Neural crest cell (in vitro differentiated cells): Measurements from ENCODE around the gene USP10. TPM values are rescaled to one million over a fixed set of nuclear protein-coding genes. Genes with fewer than 3 reads are reported as not detected.

Experiments
- DNase-seq: peaks from one replicate; pipeline ENCODE4 v3.0.0; 2021; ENCODE audit warnings: low read depth, mixed read lengths, low spot score
- H3K27ac Mint-ChIP-seq: one replicate; pipeline ENCODE4 v1.8.0; 2021; ENCODE audit warnings: mild to moderate bottlenecking, mixed read lengths; ENCODE audit not compliant: unreplicated experiment
- H3K27me3 Mint-ChIP-seq: 2 replicates; pipeline ENCODE4 v1.8.0; 2021; ENCODE audit warnings: low read depth, mild to moderate bottlenecking, mixed read lengths
- H3K36me3 Mint-ChIP-seq: 2 replicates; pipeline ENCODE4 v1.8.0; 2021; ENCODE audit warnings: low read depth, mild to moderate bottlenecking, mixed read lengths
- H3K4me1 Mint-ChIP-seq: 2 replicates; pipeline ENCODE4 v1.8.0; 2021; ENCODE audit warnings: mixed read lengths
- H3K4me3 Mint-ChIP-seq: one replicate; pipeline ENCODE4 v1.8.0; 2021; ENCODE audit warnings: mild to moderate bottlenecking, mixed read lengths
- H3K9me3 Mint-ChIP-seq: 2 replicates; pipeline ENCODE4 v1.8.0; 2021; ENCODE audit warnings: mixed read lengths
- total RNA-seq: library from RNA; stranded (reverse); gene quantifications from 2 replicates; pipeline ENCODE4 v1.2.1, GENCODE V29; 2021
- TF ChIP-seq, protein P1 (sequence below): fragments of 200-600 bp; sonication (generic); conservative IDR thresholded peaks from 2 replicates; pipeline ENCODE4 v1.5.0; 2021; ENCODE audit warnings: antibody characterized with exemption, mild to moderate bottlenecking

Gene USP10
- total RNA-seq, 1 donor from 2014 or later: 149 TPM

DNA sequence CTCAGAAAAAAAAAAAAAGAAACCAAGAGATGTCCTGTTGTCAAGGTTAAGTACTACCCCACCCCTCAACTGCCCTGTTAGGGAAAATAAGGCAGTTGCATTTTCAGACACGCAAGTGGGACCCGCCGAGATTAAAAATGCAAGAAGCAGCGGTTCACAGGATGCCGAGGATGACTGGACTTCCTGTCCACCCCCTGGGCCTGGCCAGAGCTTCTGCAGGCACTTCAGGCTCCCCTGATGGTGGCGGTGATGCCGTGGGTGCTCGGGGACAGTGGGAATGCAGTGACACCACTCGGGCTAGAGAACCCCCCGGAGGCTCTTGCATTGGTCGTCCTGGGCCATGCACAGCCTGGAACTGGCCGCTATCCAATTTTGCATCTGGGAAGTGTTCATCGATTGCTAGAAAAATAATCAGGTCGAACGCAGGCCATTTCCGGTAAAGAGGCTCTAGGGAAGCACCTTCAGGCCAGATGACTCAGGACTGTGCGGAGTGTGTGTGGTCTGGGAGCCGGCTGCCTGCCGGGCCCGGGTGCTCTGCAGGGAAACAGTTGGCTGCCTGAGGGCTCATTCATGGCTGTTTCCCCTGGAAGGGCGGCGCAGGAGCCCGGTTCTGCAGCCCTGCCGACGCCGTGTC is 106.6 kb downstream of the USP10 start:
- no peak overlapping the region for H3K4me3 Mint-ChIP-seq
- no peak for DNase-seq
- H3K27ac Mint-ChIP-seq: no peak overlapping the region
- TF ChIP-seq, protein P1, sequence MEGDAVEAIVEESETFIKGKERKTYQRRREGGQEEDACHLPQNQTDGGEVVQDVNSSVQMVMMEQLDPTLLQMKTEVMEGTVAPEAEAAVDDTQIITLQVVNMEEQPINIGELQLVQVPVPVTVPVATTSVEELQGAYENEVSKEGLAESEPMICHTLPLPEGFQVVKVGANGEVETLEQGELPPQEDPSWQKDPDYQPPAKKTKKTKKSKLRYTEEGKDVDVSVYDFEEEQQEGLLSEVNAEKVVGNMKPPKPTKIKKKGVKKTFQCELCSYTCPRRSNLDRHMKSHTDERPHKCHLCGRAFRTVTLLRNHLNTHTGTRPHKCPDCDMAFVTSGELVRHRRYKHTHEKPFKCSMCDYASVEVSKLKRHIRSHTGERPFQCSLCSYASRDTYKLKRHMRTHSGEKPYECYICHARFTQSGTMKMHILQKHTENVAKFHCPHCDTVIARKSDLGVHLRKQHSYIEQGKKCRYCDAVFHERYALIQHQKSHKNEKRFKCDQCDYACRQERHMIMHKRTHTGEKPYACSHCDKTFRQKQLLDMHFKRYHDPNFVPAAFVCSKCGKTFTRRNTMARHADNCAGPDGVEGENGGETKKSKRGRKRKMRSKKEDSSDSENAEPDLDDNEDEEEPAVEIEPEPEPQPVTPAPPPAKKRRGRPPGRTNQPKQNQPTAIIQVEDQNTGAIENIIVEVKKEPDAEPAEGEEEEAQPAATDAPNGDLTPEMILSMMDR: no peak
- no peaks in the 10 kb centered on the region for H3K9me3 Mint-ChIP-seq
- H3K36me3 Mint-ChIP-seq: no peaks in the 10 kb centered on the region
- no peaks in the 10 kb centered on the region for H3K4me1 Mint-ChIP-seq
- peaks cover 5% of the 10 kb centered on the region for H3K27me3 Mint-ChIP-seq

GRCh38 chr16:84806890-84807258 is 107.1 kb downstream of the USP10 start:
- DNase-seq: no peak
- TF ChIP-seq, protein P1: no peak
- Mint-ChIP-seq H3K27ac (no peak overlapping the region), H3K27me3 (peaks cover 10% of the 10 kb centered on the region), H3K4me1 (no peaks in the 10 kb centered on the region), H3K4me3 (no peak overlapping the region), H3K9me3 (no peaks in the 10 kb centered on the region), H3K36me3 (no peaks in the 10 kb centered on the region)

- Mint-ChIP-seq H3K36me3 (no peaks in the 10 kb centered on the region), H3K9me3 (no peaks in the 10 kb centered on the region), H3K27me3 (peaks cover 16% of the 10 kb centered on the region), H3K27ac (no peak overlapping the region), H3K4me3 (no peak overlapping the region), H3K4me1 (no peaks in the 10 kb centered on the region)
- TF ChIP-seq, protein P1: no peak
- no peak for DNase-seq
These were observed 108.0 kb downstream of the USP10 start for GRCh38 chr16:84807776-84808175.

- Mint-ChIP-seq H3K27me3 (peaks cover 26% of the 10 kb centered on the region), H3K4me1 (no peaks in the 10 kb centered on the region), H3K36me3 (no peaks in the 10 kb centered on the region), H3K4me3 (no peak overlapping the region), H3K27ac (no peak overlapping the region), H3K9me3 (no peaks in the 10 kb centered on the region)
- TF ChIP-seq, protein P1: no peak
- DNase-seq: no peak
These were observed 109.0 kb downstream of the USP10 start for GRCh38 chr16:84808826-84809225.

DNA sequence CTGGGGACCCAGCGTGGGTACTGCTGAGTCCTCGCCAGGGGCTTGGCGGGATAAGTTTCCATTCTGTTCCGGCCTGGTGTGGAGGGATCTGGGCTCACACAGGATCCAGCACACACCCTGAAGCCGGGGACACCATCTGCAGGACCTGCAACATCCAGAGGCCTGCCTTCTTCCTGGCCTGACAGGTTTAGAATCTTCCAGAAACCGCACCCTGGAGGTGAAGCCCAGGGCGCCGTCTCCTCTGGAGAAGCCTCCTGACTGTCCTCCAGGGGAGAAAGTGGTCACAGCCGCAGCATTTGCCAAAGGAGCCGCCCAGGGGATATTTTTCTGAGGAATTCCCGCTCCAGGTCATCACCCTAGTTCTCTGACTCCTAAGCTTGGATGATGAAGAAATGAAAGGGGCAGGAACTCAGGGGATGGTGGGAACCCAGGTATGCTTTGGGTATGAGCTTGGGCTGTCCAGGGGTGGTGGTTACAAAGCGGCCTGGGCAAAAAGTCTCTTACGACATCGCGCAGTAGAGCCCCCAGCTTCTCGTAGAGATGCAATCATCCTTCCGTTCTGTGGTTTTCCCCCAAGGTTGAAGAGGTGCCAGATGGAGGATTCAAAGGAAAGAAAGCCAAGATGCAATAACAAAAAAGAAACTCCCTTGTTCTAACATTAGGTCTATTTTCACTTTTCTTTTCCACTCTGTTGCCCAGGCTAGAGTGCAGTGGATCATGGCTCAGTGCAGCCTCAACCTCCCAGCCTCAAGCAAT is 110.9 kb downstream of the USP10 start:
- H3K4me3 Mint-ChIP-seq: no peak overlapping the region
- H3K36me3 Mint-ChIP-seq: no peaks in the 10 kb centered on the region
- no peak for DNase-seq
- no peaks in the 10 kb centered on the region for H3K9me3 Mint-ChIP-seq
- H3K27ac Mint-ChIP-seq: no peak overlapping the region
- no peaks in the 10 kb centered on the region for H3K4me1 Mint-ChIP-seq
- TF ChIP-seq, protein P1: no peak
- peaks cover 34% of the 10 kb centered on the region for H3K27me3 Mint-ChIP-seq
